Measurements from ENCODE around the gene EEF2K. TPM values are rescaled to one million over a fixed set of nuclear protein-coding genes. Genes with fewer than 3 reads are reported as not detected.

EEF2K gene
- total and polyA plus RNA-seq, 2 donors, result 26.6 to 37.2 TPM

GRCh38 chr16:22183335-22183734 lies 22.7 kb upstream of the EEF2K start:
- WGBS, result 88% methylated on average over 5 of the region's 5 CpGs
- DNase-seq (ENCODE audit: extremely low spot score), result no peak
- H3K36me3 ChIP-seq (ENCODE audit: insufficient read depth), result no peaks in the 10 kb centered on the region
- no peak overlapping the region for H3K4me3 ChIP-seq (ENCODE audit: low read depth, low read length)
- peaks cover 1% of the 10 kb centered on the region for H3K4me1 ChIP-seq (ENCODE audit: insufficient read depth)
- no peak overlapping the region for H3K27ac ChIP-seq (ENCODE audit: low read depth)

- Histone ChIP-seq H3K36me3 (ENCODE audit: insufficient read depth) (no peaks in the 10 kb centered on the region), H3K4me3 (ENCODE audit: low read depth, low read length) (no peak overlapping the region), H3K27ac (ENCODE audit: low read depth) (no peak overlapping the region), H3K4me1 (ENCODE audit: insufficient read depth) (peaks cover 1% of the 10 kb centered on the region)
- 84% methylated on average over 11 of the region's 11 CpGs for WGBS
- DNase-seq (ENCODE audit: extremely low spot score), result no peak
Observed at GRCh38 chr16:22183901-22184614, 22.0 kb upstream of the EEF2K start.

DNA sequence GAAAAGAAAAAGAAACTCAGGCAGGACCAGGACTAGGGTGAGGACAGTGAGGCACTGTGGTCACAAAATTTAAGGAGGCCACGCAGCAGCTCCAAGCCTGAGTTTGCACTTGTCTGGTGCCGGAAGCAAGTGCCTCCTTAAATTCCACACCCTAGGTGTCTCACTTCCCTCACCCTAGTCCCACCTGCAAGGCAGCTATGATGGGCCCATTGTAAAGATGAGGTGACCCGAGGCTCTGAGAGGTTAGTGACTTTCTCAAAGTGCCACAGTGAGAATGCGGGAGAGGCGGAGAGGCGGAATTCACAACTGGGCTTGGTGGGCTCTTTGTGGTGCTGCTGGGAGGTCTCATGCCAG lies 21.5 kb upstream of the EEF2K start:
- DNase-seq (ENCODE audit: extremely low spot score), result no peak
- H3K36me3 ChIP-seq (ENCODE audit: insufficient read depth), result no peaks in the 10 kb centered on the region
- no peak overlapping the region for H3K27ac ChIP-seq (ENCODE audit: low read depth)
- H3K4me1 ChIP-seq (ENCODE audit: insufficient read depth), result peaks cover 1% of the 10 kb centered on the region
- no peak overlapping the region for H3K4me3 ChIP-seq (ENCODE audit: low read depth, low read length)
- WGBS, result 87% methylated on average over 6 of the region's 6 CpGs

GRCh38 chr16:22186517-22186916 lies 19.6 kb upstream of the EEF2K start:
- 56% methylated on average over 3 of the region's 3 CpGs for WGBS
- no peaks in the 10 kb centered on the region for H3K36me3 ChIP-seq (ENCODE audit: insufficient read depth)
- H3K27ac ChIP-seq (ENCODE audit: low read depth), result no peak overlapping the region
- H3K4me3 ChIP-seq (ENCODE audit: low read depth, low read length), result no peak overlapping the region
- H3K4me1 ChIP-seq (ENCODE audit: insufficient read depth), result peaks cover 1% of the 10 kb centered on the region
- no peak for DNase-seq (ENCODE audit: extremely low spot score)

DNA sequence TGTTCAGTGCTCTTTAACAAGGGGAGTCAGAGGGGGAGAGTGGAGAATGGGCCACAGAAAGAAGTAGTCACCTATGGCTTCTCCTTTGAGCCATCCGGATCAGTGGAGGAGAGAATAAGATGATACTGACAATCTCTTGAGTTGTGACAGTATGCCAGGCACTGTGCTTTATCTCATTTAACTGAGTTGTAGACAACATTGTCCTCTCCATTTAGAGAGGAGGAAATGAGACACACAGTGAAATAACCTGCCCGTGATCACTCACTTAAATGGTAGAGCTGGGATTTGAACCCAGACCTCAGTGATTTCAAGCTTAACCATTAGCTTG lies 17.8 kb upstream of the EEF2K start:
- Histone ChIP-seq H3K36me3 (ENCODE audit: insufficient read depth) (no peaks in the 10 kb centered on the region), H3K4me3 (ENCODE audit: low read depth, low read length) (no peak overlapping the region), H3K4me1 (ENCODE audit: insufficient read depth) (peaks cover 1% of the 10 kb centered on the region), H3K27ac (ENCODE audit: low read depth) (no peak overlapping the region)
- WGBS, result 65% methylated on average over 2 of the region's 2 CpGs
- DNase-seq (ENCODE audit: extremely low spot score), result no peak

GRCh38 chr16:22188595-22189442 lies 17.3 kb upstream of the EEF2K start:
- 29% methylated on average over 8 of the region's 8 CpGs for WGBS
- Histone ChIP-seq H3K27ac (ENCODE audit: low read depth) (no peak overlapping the region), H3K4me1 (ENCODE audit: insufficient read depth) (peaks cover 1% of the 10 kb centered on the region), H3K4me3 (ENCODE audit: low read depth, low read length) (no peak overlapping the region), H3K36me3 (ENCODE audit: insufficient read depth) (no peaks in the 10 kb centered on the region)
- DNase-seq (ENCODE audit: extremely low spot score), result no peak

- Histone ChIP-seq H3K36me3 (ENCODE audit: insufficient read depth) (no peaks in the 10 kb centered on the region), H3K4me3 (ENCODE audit: low read depth, low read length) (peak overlapping the region; percentile 40), H3K27ac (ENCODE audit: low read depth) (peak overlapping the region; percentile 90), H3K4me1 (ENCODE audit: insufficient read depth) (peaks cover 1% of the 10 kb centered on the region)
- no peak for DNase-seq (ENCODE audit: extremely low spot score)
- 4% methylated on average over 18 of the region's 18 CpGs for WGBS
Observed at GRCh38 chr16:22189473-22190080, 16.5 kb upstream of the EEF2K start.

GRCh38 chr16:22190081-22190775 lies 15.8 kb upstream of the EEF2K start:
- Histone ChIP-seq H3K27ac (ENCODE audit: low read depth) (peak overlapping the region; percentile 90), H3K4me3 (ENCODE audit: low read depth, low read length) (peak overlapping the region; percentile 40), H3K36me3 (ENCODE audit: insufficient read depth) (no peaks in the 10 kb centered on the region), H3K4me1 (ENCODE audit: insufficient read depth) (peaks cover 1% of the 10 kb centered on the region)
- under 1% methylated on average over 72 of the region's 72 CpGs for WGBS
- no peak for DNase-seq (ENCODE audit: extremely low spot score)

DNA sequence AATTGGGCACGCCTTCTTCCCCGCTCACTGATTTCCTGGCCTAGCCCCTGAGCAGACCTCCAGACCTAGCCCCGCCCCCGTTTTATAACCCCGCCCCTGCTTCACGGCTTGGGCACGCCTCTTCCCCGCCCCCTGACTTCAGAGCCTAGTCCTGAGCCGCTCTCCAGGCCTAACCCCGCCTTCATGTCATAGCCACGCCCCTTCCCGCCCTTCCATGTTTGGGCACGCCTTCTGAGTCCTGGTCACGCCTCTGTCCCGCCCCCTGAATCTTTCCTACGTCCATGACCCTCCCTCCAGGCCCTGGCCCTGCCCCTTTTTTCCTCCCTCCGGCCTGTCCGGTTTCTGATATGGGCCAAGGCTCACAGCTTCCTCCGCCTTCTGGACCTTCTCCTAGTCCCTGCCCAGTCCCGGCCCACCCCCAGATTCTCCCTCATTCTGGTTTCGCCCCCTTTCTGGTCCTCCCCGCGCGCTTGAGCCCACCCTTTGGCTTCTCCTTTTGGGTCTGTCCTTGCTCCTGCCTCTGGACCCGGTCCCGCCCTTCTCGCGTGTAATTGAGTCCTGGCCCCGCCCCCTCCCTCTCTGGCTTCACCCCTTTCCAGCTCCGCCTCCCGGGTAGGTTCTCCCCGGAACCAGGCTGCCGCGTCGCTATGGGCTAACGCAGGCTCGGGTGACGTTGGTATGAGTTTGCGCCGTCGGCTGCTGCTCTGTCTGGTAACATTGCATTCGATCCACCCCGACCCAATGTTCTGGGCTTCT lies 15.1 kb upstream of the EEF2K start:
- under 1% methylated on average over 43 of the region's 43 CpGs for WGBS
- Histone ChIP-seq H3K36me3 (ENCODE audit: insufficient read depth) (no peaks in the 10 kb centered on the region), H3K4me1 (ENCODE audit: insufficient read depth) (peaks cover 1% of the 10 kb centered on the region), H3K4me3 (ENCODE audit: low read depth, low read length) (peak overlapping the region; percentile 41), H3K27ac (ENCODE audit: low read depth) (peak overlapping the region; percentile 99)
- DNase-seq (ENCODE audit: extremely low spot score), result peak; percentile 100

- Histone ChIP-seq H3K36me3 (ENCODE audit: insufficient read depth) (no peaks in the 10 kb centered on the region), H3K27ac (ENCODE audit: low read depth) (peak overlapping the region; percentile 99), H3K4me3 (ENCODE audit: low read depth, low read length) (peak overlapping the region; percentile 41), H3K4me1 (ENCODE audit: insufficient read depth) (peaks cover 1% of the 10 kb centered on the region)
- 4% methylated on average over 9 of the region's 9 CpGs for WGBS
- DNase-seq (ENCODE audit: extremely low spot score), result no peak
Observed at GRCh38 chr16:22191532-22192260, 14.4 kb upstream of the EEF2K start.

DNA sequence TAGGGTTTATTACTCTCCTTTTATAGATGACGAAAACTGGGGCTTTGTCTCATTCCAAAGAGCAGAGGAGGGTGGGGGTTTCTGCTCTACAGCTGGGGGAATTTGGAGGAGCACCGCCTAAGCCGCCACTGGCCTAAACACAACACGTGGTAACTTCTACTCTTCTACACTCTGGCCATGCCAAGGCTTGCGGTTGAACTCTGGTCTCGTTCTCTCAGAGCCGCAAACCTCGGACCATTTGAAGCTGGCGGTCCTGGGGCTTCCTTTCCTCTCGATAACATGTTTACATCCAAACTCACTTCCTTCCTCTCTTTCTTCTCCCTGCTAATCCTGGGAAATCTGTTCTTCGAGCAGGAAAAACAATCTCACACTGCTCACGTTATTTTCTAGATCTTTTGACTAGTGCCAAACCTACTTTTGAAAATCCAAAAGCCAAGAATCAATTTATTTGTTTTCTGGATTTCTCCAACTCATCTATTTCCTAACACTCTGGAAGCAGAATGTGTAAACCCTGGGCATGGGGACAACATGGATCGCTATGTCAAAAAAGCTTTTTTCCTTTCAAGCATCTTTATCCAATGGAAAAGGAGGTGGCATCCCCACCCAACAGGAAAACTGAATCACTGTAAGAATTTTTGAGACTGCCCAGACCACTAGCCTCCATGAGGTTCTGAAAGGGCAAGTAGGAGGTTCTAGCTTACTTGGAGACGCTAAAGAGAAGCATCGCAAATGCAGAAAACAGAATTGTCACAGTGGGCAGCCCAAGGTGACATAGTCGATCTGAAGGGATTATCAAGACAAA lies 13.6 kb upstream of the EEF2K start:
- Histone ChIP-seq H3K27ac (ENCODE audit: low read depth) (peak overlapping the region; percentile 81), H3K4me1 (ENCODE audit: insufficient read depth) (peaks cover 1% of the 10 kb centered on the region), H3K36me3 (ENCODE audit: insufficient read depth) (no peaks in the 10 kb centered on the region), H3K4me3 (ENCODE audit: low read depth, low read length) (no peak overlapping the region)
- 18% methylated on average over 16 of the region's 16 CpGs for WGBS
- peak; percentile 73 for DNase-seq (ENCODE audit: extremely low spot score)

GRCh38 chr16:22193063-22193411 lies 13.0 kb upstream of the EEF2K start:
- no peaks in the 10 kb centered on the region for H3K36me3 ChIP-seq (ENCODE audit: insufficient read depth)
- WGBS, result 95% methylated on average over 2 of the region's 2 CpGs
- peak overlapping the region; percentile 81 for H3K27ac ChIP-seq (ENCODE audit: low read depth)
- H3K4me1 ChIP-seq (ENCODE audit: insufficient read depth), result peaks cover 1% of the 10 kb centered on the region
- no peak overlapping the region for H3K4me3 ChIP-seq (ENCODE audit: low read depth, low read length)
- DNase-seq (ENCODE audit: extremely low spot score), result no peak

Measured in urinary bladder (tissue), 4 donors.